Endometrial microvascular endothelial cells (primary cell): Measurements from ENCODE around the gene ARSB. TPM values are rescaled to one million over a fixed set of nuclear protein-coding genes. Genes with fewer than 3 reads are reported as not detected.
"Not testable (repeated sequence)": the region's sequence is repeated elsewhere in the genome, so short reads cannot be mapped to it uniquely, and the experiment has no call there.

Experiments
- in situ Hi-C: cut with HindIII; loops from 2 replicates; pipeline ENCODE4 v1.10.0; 2017; ENCODE audit warnings: low sequenced_read_pairs, low pct_unique_long_range_greater_than_20kb; ENCODE audit errors: inconsistent ontology term
- total RNA-seq: library from RNA; depleted of rRNA; stranded (reverse); fragments of >200 nt; gene quantifications from one replicate; pipeline ENCODE4 v1.2.3, GENCODE V29; 2015; ENCODE audit errors: inconsistent ontology term

The ARSB gene
- total RNA-seq, 1 donor from 2014 or later, result 20.3 TPM

GRCh38 chr5:79002374-79002773, 17.3 kb upstream of the ARSB start:
- in situ Hi-C loops, result no loop called here

DNA sequence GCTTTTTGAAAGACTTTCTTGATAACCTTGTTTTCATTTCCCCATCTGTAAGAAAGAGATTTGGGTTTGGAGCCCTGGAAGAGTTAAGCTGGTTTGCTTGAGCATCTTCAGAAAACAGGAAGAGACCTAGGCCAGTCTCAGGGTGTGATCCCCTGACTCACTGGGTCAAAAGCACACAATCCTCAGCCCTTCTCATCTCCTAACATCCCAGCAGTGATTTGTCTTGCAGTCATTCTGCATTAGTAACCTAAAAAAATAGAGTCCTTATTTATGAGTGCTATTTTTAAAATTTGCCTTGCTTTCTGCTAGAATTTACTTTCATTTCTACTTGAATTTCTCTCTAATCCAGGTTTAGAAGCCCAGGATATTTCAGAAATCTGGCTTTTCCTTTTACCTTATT, 16.4 kb upstream of the ARSB start:
- in situ Hi-C loops, result no loop called here

- in situ Hi-C loops, result no loop called here
Measured at GRCh38 chr5:78997090-78997489, 12.0 kb upstream of the ARSB start.

- in situ Hi-C loops, result no loop called here
Measured at GRCh38 chr5:78995521-78996007, 10.5 kb upstream of the ARSB start.

- in situ Hi-C loops, result no loop called here
Measured at GRCh38 chr5:78993165-78993564, 8.1 kb upstream of the ARSB start.

- in situ Hi-C loops, result no loop called here
Measured at GRCh38 chr5:78992146-78992545, 7.0 kb upstream of the ARSB start.

DNA sequence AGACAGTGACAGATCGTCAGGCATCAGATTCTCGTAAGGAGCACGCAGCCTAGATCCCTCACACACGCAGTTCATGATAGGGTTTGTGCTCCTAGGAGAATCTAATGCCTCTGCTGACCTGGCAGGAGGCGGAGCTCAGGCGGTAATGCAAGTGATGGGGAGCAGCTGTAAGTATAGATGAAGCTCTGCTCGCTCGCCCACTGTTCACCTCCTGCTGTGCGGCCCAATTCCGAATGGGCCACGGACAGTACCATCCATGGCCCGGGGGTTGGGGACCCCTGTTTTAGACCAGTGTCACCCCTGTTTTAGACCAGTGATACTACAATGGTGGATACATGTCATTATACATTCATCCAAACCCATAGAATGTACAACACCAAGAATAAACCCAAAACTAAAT, 4.0 kb upstream of the ARSB start:
- in situ Hi-C loops, result no loop called here

DNA sequence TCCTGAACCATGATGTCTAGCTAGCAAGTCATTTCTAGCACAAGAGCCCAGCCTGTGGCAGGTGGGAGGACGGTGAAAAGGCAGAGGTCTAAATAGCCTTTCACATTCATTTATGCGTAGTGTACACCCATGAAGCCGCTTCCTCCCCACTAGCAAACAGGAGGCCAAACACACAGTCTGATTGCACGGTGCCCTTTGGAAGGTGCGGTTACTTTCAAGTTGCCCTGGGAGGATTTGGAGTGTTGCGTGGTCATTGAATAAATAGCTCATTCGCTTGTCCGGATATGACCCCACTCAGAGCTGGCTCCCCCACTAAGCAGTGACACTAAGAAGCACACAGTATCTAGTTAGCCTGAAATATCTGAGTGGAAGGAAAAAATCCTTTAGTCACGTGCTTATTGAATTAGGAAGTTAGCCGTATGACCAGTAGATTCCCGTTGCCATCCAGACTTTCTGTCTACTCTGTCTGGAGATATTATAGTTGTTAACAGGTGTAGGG, 664 bp upstream of the ARSB start:
- in situ Hi-C loops, result no loop called here

GRCh38 chr5:78984439-78985115, 533 bp downstream of the ARSB start:
- in situ Hi-C loops, result no loop called here

DNA sequence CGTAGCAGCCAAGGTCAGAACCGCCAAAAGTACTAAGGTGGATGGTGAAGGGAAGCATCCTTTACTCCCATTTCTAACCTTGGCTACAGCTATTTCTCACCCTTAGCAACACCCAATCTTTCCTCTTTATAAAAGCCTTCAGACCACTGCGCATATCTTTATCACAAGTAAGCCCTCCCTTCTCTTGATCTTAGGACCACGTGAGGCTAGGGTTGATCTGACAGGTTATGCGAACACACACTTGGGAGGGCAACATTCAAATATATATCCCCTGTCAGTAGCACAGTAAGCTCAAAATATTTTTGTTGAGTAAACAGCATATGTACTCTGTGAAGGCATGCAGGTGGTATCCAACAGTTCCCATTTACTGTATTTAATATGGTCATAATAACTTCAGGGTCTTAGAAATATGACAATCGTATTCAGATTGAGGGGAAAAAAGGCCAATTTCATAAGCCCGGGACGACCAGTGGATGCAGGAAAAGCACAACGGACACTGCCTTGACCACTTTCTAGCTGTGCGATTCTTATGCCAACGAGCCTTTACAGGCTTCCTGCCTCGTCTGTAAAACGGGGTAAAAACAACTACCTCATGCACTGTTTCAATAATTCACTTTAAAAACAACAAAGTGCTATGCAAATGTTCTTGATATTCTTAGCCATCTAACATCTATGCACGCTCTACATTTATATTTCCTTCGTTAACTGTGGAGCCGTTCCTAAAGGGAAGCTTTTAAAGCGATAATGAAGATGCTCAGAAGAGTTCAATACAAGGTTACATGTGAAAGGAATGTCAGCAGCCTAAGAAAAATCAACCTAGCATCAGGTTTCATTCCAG, 1.3 kb downstream of the ARSB start:
- in situ Hi-C loops, result no loop called here

DNA sequence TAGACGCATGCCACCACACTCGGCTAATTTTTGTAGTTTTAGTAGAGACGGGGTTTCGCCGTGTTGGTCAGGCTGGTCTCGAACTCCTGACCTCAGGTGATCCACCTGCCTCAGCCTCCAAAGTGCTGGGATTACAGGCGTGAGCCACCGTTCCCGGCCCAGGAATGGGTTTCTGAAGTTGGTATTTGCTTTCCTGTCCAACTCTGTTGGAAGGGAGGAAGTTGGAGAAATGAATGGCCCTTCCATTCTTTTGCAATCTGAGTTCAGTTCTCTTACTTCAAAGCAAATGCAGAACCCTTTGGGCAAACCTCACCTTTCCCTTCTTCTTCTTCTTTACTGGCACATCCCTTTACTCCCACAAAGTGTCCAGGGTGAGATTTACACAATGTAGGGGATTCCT, 1.9 kb downstream of the ARSB start:
- in situ Hi-C loops, result not testable (repeated sequence)

DNA sequence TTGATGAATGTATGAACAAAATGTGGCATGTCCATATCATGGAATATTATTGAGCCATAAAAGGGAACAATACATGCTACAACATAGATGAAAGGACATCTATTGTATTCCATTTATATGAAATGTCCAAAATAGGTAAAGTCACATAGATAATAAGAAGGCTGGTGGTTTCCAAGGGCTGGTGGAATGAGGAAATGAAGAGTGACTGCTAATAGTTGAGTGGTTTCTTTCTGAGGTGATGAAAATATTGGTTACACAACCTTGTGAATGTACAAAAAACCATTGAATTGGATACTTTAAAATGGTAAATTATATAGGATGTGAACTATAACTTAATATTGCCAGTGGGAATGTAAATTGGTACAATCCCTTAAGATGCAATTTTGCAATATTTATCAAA, 5.2 kb downstream of the ARSB start:
- in situ Hi-C loops, result no loop called here

- in situ Hi-C loops, result no loop called here
Measured at GRCh38 chr5:78979117-78979742, 5.9 kb downstream of the ARSB start.

GRCh38 chr5:78975035-78975434, 10.1 kb downstream of the ARSB start:
- in situ Hi-C loops, result no loop called here

DNA sequence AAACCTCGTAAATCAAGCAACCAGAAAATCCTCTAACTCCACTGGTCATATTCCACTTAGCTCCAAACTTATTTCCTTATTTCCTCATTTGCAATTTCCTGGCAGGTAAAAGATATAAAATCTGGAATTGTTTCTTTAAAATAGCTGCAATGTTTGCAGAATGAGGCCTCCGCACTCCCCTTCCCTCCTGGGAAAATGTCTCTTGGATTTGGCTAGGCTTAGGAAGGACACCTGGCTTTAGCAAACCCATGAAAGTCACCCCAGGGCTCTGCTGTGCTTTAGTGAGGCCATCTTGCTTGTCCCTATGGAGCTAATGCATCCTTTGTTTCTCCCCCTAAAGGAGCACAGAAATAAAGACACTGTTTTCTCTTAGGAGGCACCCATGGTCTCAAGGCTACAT, 10.5 kb downstream of the ARSB start:
- in situ Hi-C loops, result loop anchor here (25.0 kb wide), 1 partner anchor 337 kb away; the partner anchor contains the start of gene LHFPL2

DNA sequence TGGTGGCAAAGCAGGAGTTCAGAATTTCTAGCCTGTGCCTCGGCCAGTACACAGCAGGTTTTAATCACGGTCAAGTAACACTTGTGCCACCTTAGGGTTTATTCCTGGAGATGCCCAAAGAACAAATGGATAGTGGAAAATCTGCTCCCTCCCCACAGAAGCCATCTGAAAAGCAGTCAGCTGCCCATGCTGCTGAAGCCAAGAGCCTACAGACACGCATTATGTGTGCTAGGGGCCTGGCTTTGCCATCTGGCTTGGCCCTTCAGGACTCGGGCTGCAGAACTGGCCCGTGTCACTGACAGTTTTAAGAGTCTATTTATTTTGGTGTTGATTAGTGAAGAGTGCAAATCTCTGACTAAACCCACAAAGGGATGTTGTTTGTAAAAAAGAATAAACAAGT, 11.1 kb downstream of the ARSB start:
- in situ Hi-C loops, result loop anchor here (25.0 kb wide), 1 partner anchor 337 kb away; the partner anchor contains the start of gene LHFPL2

- in situ Hi-C loops, result loop anchor here (25.0 kb wide), 1 partner anchor 336 kb away; the partner anchor contains the start of gene LHFPL2
Measured at GRCh38 chr5:78972654-78973428, 12.3 kb downstream of the ARSB start.

DNA sequence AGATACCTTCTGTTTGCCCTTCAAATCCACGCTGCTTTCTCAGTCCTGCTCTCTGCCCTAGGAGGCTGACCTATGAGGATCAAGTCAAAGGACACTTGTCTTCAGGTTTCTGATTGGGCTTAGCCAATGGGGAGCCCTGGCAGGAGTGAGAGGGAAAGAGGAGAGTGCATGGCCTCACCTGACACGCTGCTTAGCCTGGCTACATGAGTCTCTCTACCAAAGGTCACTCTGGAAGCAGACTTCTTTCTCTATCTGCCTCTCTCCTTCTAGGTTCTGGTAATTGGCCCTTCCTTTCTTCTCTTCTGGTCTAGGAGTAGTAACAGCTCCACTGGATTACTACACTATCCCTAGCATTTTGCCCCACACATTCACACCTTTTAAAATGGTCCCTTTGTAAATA, 13.1 kb downstream of the ARSB start:
- in situ Hi-C loops, result loop anchor here (25.0 kb wide), 1 partner anchor 335 kb away; the partner anchor contains the start of gene LHFPL2

- in situ Hi-C loops, result loop anchor here (10.0 to 25.0 kb wide), 2 partner anchors 64 to 331 kb away; partner anchors contain the start of gene LHFPL2
Measured at GRCh38 chr5:78968781-78969180, 16.3 kb downstream of the ARSB start.
